ENCODE results near the gene CD9. TPM values are rescaled to one million over a fixed set of nuclear protein-coding genes. Genes with fewer than 3 reads are reported as not detected.

CD9 gene
- total RNA-seq, 2 donors from 2014 or later: 66.6 to 91.3 TPM

GRCh38 chr12:6180268-6181051 is 19.7 kb upstream of the CD9 start:
- H3K27me3 ChIP-seq: no peaks in the 10 kb centered on the region
- no peak overlapping the region for H3K4me3 ChIP-seq
- no peaks in the 10 kb centered on the region for H3K9me3 ChIP-seq
- intact Hi-C loops (cut with DNase I): no loop called here
- peak in 2 of 4 donors; percentile 48 to 51 for DNase-seq
- ATAC-seq: peak; percentile 34
- no peaks in the 10 kb centered on the region for H3K36me3 ChIP-seq (replicated peaks in 1 of 2; ENCODE audit: insufficient read depth in 1 of 2, low read depth in 2 of 2)
- H3K27ac ChIP-seq: peak overlapping the region in 2 of 4 donors; percentile 23 to 34
- TF ChIP-seq POLR2A (IDR thresholded peaks at IDR 0.05) (no peak), CTCF (IDR thresholded peaks at IDR 0.05) (no peak)
- 83% methylated on average over 21 of the region's 21 CpGs for WGBS, 2 donors
- H3K4me1 ChIP-seq: peaks cover 16% of the 10 kb centered on the region

- ATAC-seq (no peak), DNase-seq (no peak)
- H3K36me3 ChIP-seq (replicated peaks in 1 of 2; ENCODE audit: insufficient read depth in 1 of 2, low read depth in 2 of 2): no peaks in the 10 kb centered on the region
- 62 to 91% methylated on average over 1 of the region's 1 CpG for WGBS, 2 donors
- intact Hi-C loops (cut with DNase I): no loop called here
- no peaks in the 10 kb centered on the region for H3K27me3 ChIP-seq
- no peaks in the 10 kb centered on the region for H3K9me3 ChIP-seq
- no peak overlapping the region for H3K27ac ChIP-seq
- peaks cover 16% of the 10 kb centered on the region for H3K4me1 ChIP-seq
- TF ChIP-seq POLR2A (IDR thresholded peaks at IDR 0.05) (no peak), CTCF (IDR thresholded peaks at IDR 0.05) (no peak)
- H3K4me3 ChIP-seq: no peak overlapping the region
These were observed 19.0 kb upstream of the CD9 start for GRCh38 chr12:6181166-6181565.

- no peak for DNase-seq
- Histone ChIP-seq H3K27me3 (no peaks in the 10 kb centered on the region), H3K27ac (peak overlapping the region in 3 of 4 donors; percentile 5 to 54 (median 38)), H3K9me3 (no peaks in the 10 kb centered on the region), H3K36me3 (replicated peaks in 1 of 2; ENCODE audit: insufficient read depth in 1 of 2, low read depth in 2 of 2) (no peaks in the 10 kb centered on the region), H3K4me1 (peaks cover 16% of the 10 kb centered on the region), H3K4me3 (no peak overlapping the region)
- intact Hi-C loops (cut with DNase I): no loop called here
- peak; percentile 19 for ATAC-seq
- 54 to 64% methylated on average over 16 to 17 of the region's 17 CpGs for WGBS, 2 donors
- TF ChIP-seq CTCF (IDR thresholded peaks at IDR 0.05) (no peak), POLR2A (IDR thresholded peaks at IDR 0.05) (no peak)
These were observed 18.5 kb upstream of the CD9 start for GRCh38 chr12:6181583-6182278.

GRCh38 chr12:6182279-6182898 is 17.8 kb upstream of the CD9 start:
- H3K9me3 ChIP-seq: no peaks in the 10 kb centered on the region
- DNase-seq (peak in 3 of 4 donors; percentile 20 to 52 (median 37)), ATAC-seq (peak; percentile 16)
- H3K4me1 ChIP-seq: peaks cover 16% of the 10 kb centered on the region
- no peak overlapping the region for H3K4me3 ChIP-seq
- 44 to 49% methylated on average over 17 to 19 of the region's 19 CpGs for WGBS, 2 donors
- H3K36me3 ChIP-seq (replicated peaks in 1 of 2; ENCODE audit: insufficient read depth in 1 of 2, low read depth in 2 of 2): no peaks in the 10 kb centered on the region
- TF ChIP-seq POLR2A (IDR thresholded peaks at IDR 0.05): peak in 1 of 3 donors; percentile 9
- no peak for TF ChIP-seq CTCF (IDR thresholded peaks at IDR 0.05)
- intact Hi-C loops (cut with DNase I): no loop called here
- H3K27ac ChIP-seq: peak overlapping the region in 3 of 4 donors; percentile 5 to 54 (median 38)
- no peaks in the 10 kb centered on the region for H3K27me3 ChIP-seq
